ENCODE measurements around the gene CIART.

- TF ChIP-seq CTCF (IDR thresholded peaks at IDR 0.05 in 8 of 11, conservative IDR thresholded peaks at IDR 0.05 in 3 of 11) = peak; percentile 49 to 82 (median 69)
- TF ChIP-seq POLR2A (IDR thresholded peaks at IDR 0.05) = no peak
- TF ChIP-seq POLR2AphosphoS5 (IDR thresholded peaks at IDR 0.05) = no peak
Observed at GRCh38 chr1:150281221-150281757, 1.1 kb upstream of the CIART start.

Data from spleen (tissue), 7 donors.